Large intestine (tissue), 3 donors: ENCODE results near the gene TXNL4A. TPM values are rescaled to one million over a fixed set of nuclear protein-coding genes. Genes with fewer than 3 reads are reported as not detected.

Experiments used
- DNase-seq, 2 donors: peaks; one replicate each; pipeline versions ENCODE4 v3.0.0 to v3.0.0-alpha.2; 2013
- H3K27ac ChIP-seq: one replicate; pipeline ENCODE4 v1.5.1; 2013; ENCODE audit warnings: low read length
- H3K27me3 ChIP-seq: 2 replicates; pipeline ENCODE4 v1.6.1; 2013; ENCODE audit warnings: low read length; ENCODE audit not compliant: control insufficient read depth, insufficient read depth
- H3K36me3 ChIP-seq: 2 replicates; pipeline ENCODE4 v1.6.1; 2013; ENCODE audit warnings: low read length; ENCODE audit not compliant: control insufficient read depth, insufficient read depth
- H3K4me1 ChIP-seq: one replicate; pipeline ENCODE4 v1.6.1; 2013; ENCODE audit warnings: low read length; ENCODE audit not compliant: control insufficient read depth, insufficient read depth
- H3K4me3 ChIP-seq: one replicate; pipeline ENCODE4 v1.5.1; 2013; ENCODE audit warnings: low read length
- H3K9me3 ChIP-seq: one replicate; pipeline ENCODE4 v1.6.1; 2013; ENCODE audit warnings: mild to moderate bottlenecking, low read depth, low read length, moderate library complexity; ENCODE audit not compliant: control insufficient read depth
- WGBS: methylation state at CpG from one replicate; pipeline ENCODE4 v1.1.5; 2013; ENCODE audit warnings: low lambda C conversion rate; ENCODE audit not compliant: insufficient coverage; 5-methylcytosine and 5-hydroxymethylcytosine counted together
- polyA plus RNA-seq: library from polyadenylated mRNA; unstranded; fragments of 120-200 nt; gene quantifications from one replicate; pipeline ENCODE4 v1.2.1, GENCODE V29; 2013

The TXNL4A gene
- polyA plus RNA-seq, 1 donor, result 74.9 TPM

DNA sequence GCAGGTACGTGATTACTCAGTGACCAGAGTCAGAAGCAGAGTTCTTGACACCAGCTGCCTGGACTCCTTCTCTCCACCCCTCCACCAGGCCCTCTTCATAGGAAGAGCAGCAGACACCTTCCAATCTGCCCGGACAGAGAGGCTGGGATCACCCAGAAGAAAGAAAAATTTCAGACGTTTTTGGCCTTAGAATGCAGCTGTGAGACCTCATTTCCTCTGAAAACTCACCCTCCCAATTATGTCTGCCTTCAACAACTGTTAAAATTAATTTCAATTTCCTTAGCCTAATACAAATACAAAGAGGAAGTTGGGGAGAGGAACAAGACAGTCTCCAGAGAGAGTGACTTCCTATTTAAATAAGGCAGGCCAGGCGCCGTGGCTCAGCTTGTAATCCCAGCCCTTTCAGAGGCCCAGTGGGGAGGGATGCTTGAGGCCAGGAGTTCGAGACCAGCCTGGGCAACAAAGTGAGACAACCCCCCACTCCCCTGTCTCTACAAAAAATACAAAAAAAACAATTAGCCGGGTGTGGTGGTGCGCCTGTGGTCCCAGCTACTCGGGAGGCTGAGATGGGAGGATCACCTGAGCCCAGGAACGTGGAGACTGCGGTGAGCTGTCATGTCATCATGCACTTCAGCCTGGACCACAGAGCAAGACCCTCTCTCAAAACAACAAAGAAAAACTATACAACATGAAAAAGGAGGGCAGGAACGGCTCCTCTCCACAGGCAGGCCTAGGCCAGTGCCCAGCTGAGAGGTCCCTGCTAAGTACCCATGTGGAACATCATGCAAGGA is 38.5 kb downstream of the TXNL4A start:
- Histone ChIP-seq H3K27me3 (no peaks in the 10 kb centered on the region), H3K27ac (no peak overlapping the region), H3K36me3 (peaks cover 15% of the 10 kb centered on the region), H3K9me3 (no peaks in the 10 kb centered on the region), H3K4me1 (peaks cover 22% of the 10 kb centered on the region), H3K4me3 (peak overlapping the region; percentile 51)
- peak in 1 of 2 donors; percentile 18 for DNase-seq
- 83% methylated on average over 1 of the region's 12 CpGs for WGBS

DNA sequence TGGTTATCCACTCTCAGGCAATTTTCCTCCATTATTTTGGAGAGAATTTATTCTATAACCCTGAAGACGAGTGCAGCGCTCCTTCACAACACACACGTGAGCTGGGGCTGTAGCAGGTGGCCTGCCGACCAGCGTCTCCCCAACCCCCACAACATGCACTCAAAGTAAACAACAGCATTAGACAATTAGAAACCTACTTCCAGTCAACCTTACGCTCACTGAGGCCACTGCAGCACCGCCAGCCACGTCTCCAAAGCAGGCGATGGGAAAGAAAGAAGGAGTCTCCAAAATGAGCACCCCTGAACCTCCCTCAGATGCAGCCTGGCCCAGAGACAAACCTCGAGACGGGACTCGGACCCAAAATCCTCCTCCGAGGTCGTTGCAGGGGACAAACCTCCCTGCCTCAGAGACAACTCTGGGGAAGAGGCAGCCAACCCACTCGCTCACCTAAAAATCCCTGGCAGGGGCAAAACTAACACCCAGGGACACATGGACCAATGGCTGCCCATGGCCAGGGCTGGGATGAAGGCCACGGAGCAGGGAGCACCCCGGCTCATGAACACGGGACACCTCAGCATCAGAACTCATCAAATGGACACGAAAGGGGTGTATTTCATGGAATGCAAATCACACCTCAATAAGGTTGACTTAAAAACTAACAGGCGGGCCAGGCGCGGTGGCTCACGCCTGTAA is 39.5 kb downstream of the TXNL4A start:
- H3K27me3 ChIP-seq, result no peaks in the 10 kb centered on the region
- H3K36me3 ChIP-seq, result peaks cover 15% of the 10 kb centered on the region
- no CpG with 5 or more reads among the region's 23 CpGs for WGBS
- DNase-seq, result no peak
- peaks cover 15% of the 10 kb centered on the region for H3K4me1 ChIP-seq
- no peak overlapping the region for H3K27ac ChIP-seq
- H3K9me3 ChIP-seq, result no peaks in the 10 kb centered on the region
- no peak overlapping the region for H3K4me3 ChIP-seq

DNA sequence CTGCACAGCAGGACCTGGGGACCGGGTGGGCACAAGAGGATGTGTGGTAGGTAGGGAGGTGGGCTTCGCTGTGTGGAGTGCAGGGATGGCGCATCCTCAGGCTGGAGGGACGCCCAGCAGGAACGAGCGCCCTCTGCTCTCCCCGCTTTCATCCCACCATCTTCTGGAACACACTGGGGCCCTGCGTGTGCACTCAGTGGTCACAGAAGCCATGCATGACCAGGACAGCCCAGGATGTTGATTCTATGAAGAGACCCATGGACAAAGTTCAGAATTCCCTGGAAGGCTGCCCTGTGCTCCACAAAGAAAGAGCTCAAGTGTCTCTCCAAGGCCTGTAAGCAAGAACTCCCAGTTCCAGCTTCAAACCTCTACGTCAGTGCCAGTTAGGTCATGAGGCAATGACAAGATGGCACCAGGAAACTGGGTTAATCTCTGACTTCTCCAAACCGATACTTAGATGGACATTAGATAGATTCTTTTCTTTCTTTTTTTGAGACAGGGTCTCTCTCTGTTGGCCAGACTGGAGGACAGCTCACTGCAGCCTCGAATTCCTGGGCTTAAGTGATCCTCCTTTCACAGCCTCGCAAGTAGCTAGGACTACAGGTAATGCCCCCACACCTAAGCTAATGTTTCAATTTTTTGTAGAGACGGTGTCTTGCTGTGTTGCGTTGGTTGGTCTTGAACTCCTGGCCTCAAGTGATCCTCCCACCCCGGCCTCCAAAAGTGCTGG is 40.3 kb downstream of the TXNL4A start:
- peaks cover 15% of the 10 kb centered on the region for H3K36me3 ChIP-seq
- no CpG with 5 or more reads among the region's 15 CpGs for WGBS
- no peaks in the 10 kb centered on the region for H3K27me3 ChIP-seq
- peaks cover 14% of the 10 kb centered on the region for H3K4me1 ChIP-seq
- no peak for DNase-seq
- H3K9me3 ChIP-seq, result no peaks in the 10 kb centered on the region
- H3K27ac ChIP-seq, result no peak overlapping the region
- no peak overlapping the region for H3K4me3 ChIP-seq

DNA sequence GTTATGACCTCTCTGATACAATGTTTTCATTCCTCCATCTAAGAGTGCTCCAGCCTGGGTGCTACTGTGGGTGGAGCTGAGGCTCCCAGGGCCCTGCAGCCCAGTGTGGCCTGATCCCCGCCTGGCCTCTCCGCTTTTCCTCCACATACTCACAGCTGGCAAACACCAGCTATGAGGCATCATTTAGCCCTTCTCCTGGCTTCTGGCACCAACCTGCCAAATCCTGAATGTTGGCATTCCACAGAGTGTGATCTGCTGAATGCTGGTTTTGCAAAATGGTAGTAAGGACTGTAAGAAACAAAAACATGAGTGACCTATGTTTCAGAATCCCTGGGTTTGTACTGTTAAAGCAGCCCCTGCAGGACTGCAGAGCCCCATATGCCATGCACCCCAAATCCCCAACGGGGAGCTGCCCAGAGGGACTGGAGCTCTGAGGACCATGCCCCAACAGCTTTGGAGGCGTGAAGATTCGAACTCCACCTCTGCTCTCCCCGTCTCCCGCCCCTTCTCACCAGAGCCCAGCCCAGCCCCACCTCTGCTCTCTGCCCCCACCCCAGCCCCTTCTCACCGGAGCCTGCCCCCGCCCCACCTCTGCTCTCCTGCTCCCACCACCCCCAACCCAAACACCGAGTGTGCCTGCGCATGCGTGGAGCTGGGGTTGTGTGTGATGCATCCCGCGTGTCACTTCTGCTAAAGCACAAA is 41.2 kb downstream of the TXNL4A start:
- peaks cover 16% of the 10 kb centered on the region for H3K4me1 ChIP-seq
- no peak overlapping the region for H3K4me3 ChIP-seq
- no peak for DNase-seq
- WGBS, result no CpG with 5 or more reads among the region's 14 CpGs
- no peak overlapping the region for H3K27ac ChIP-seq
- H3K36me3 ChIP-seq, result peaks cover 21% of the 10 kb centered on the region
- no peaks in the 10 kb centered on the region for H3K27me3 ChIP-seq
- no peaks in the 10 kb centered on the region for H3K9me3 ChIP-seq

DNA sequence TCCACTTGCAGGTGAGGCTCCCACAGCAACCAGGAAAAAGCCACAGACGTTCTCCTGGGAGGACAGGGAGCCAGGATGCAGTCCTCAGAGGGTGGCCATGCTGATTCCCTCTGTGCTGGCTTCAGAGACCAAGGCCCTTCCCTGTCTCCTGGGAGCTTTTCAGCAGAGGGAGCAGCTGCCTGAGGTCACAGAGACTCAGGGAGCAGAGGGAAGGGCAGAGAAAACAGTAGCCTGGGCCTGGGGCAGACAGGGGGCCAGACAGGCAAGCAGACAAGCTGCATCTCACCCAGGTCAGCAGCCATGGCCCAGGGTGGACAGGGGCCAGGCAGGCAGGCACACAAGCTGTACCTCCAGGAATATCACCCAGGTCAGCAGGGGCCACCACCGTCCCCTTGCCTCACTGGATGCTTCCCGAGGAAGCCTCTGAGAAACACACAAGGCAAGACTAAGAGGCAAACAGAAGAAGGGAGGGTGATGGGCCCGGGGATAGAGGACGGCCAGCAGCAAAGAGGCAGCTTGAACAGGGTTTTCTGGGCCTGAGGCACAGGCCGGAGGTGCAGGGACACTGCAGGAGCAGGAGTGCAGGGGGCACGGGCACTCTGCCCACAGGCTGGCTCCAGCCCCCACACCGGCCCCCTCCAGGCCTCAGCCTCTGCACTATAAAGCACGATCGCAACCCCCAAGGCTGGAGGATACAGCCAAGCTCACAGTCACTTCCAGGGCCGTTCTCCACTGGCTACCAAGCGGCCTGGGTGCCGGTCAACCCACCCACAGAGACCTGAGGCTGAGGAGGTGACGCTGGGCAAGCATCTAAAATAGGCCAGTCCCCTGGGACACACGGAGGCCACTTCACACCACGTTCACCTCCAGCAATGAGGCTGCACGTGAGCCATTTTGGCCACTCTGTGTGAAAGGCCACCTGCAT is 43.0 kb downstream of the TXNL4A start:
- peaks cover 21% of the 10 kb centered on the region for H3K4me1 ChIP-seq
- H3K27ac ChIP-seq, result no peak overlapping the region
- WGBS, result no CpG with 5 or more reads among the region's 17 CpGs
- DNase-seq, result no peak
- no peak overlapping the region for H3K4me3 ChIP-seq
- no peaks in the 10 kb centered on the region for H3K9me3 ChIP-seq
- peaks cover 37% of the 10 kb centered on the region for H3K36me3 ChIP-seq
- H3K27me3 ChIP-seq, result no peaks in the 10 kb centered on the region

DNA sequence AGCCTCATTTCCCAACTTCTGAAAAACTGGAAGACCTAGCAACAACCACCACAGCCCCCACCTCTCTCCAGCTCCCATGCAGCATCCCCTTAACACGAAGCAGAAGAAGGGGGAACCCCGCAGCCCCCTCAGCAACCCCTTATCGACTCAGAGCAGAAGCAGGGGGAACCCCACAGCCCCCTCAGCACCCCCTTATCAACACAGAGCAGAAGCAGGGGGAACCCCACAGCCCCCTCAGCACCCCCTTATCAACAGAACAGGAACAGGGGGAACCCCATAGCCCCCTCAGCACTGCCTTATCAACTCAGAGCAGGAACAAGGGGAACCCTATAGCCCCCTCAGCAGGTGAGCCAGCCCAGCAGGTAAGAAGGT is 43.6 kb downstream of the TXNL4A start:
- Histone ChIP-seq H3K27me3 (no peaks in the 10 kb centered on the region), H3K36me3 (peaks cover 40% of the 10 kb centered on the region), H3K4me3 (no peak overlapping the region), H3K9me3 (no peaks in the 10 kb centered on the region), H3K27ac (no peak overlapping the region), H3K4me1 (peaks cover 21% of the 10 kb centered on the region)
- DNase-seq, result no peak
- no CpG with 5 or more reads among the region's 3 CpGs for WGBS

DNA sequence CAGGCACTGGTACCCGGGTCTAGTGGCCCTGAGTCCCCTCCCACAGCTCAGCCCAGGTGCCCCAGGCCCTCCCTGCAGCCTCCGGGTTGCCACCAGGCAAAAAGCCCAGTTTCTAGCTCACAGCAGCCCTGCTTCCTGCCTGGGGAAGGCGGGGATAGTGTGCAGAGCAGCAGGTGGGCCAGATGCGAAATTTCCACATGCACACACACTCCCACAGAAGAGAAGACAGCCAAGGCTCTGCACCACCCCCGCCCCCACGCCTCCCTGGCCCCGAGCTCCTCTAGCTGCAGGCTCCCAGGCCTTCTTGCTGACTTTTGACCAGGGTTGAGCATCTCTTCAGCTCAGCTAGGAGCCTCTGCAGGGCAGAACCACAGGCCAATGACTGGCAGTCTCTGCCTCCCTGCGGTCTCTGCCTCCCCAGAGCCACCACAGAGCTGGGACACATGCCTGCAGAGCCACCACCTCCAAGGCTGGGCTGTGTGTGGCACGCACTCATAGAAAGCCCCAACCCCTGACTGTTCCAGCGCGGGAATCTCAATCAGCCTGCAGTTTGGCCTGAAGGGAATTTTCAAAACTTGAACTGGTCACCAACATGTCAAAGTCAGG is 44.1 kb downstream of the TXNL4A start:
- DNase-seq, result no peak
- H3K4me3 ChIP-seq, result no peak overlapping the region
- no peaks in the 10 kb centered on the region for H3K9me3 ChIP-seq
- H3K4me1 ChIP-seq, result peaks cover 21% of the 10 kb centered on the region
- no CpG with 5 or more reads among the region's 11 CpGs for WGBS
- H3K27ac ChIP-seq, result no peak overlapping the region
- H3K27me3 ChIP-seq, result no peaks in the 10 kb centered on the region
- peaks cover 40% of the 10 kb centered on the region for H3K36me3 ChIP-seq

DNA sequence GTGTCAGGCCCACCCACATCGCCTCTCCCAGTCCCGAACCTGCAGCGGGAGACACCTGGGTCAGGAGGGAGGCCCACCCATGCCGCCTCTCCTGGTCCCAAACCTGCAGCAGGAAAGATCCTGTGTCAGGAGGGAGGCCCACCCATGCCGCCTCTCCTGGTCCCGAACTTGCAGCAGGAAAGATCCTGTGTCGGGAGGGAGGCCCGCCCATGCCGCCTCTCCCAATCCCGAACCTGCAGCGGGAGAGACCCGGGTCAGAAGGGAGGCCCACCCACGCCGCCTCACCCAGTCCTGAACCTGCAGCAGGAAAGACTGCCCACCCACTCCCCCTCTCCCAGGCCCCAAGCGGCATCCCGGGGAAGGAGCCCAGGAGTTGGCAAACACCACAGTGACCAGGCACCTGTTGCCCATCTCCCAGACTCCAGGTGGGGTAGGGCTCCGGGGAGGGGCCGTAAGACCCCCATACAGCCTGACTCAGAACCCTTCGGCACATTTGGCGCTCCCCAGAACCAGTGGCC is 44.7 kb downstream of the TXNL4A start:
- peaks cover 36% of the 10 kb centered on the region for H3K36me3 ChIP-seq
- no peak overlapping the region for H3K4me3 ChIP-seq
- peaks cover 21% of the 10 kb centered on the region for H3K4me1 ChIP-seq
- no CpG with 5 or more reads among the region's 20 CpGs for WGBS
- DNase-seq, result no peak
- H3K27ac ChIP-seq, result no peak overlapping the region
- no peaks in the 10 kb centered on the region for H3K27me3 ChIP-seq
- no peaks in the 10 kb centered on the region for H3K9me3 ChIP-seq
